NCI-H460 (cell line): Measurements from ENCODE around the gene NIN. TPM values are rescaled to one million over a fixed set of nuclear protein-coding genes. Genes with fewer than 3 reads are reported as not detected.

ENCODE experiments used
- DNase-seq: peaks from one replicate; pipeline ENCODE4 v3.0.0-alpha.2; 2016; ENCODE audit warnings: low read depth; ENCODE audit errors: extremely low read depth
- total RNA-seq: library from RNA; depleted of rRNA; stranded (reverse); fragments of >200 nt; shearing (Covaris generic); gene quantifications from 2 replicates; pipeline ENCODE4 v1.2.3, GENCODE V29; 2014

Gene NIN
- total RNA-seq, 1 experiment from 2014 or later, result 31.7 TPM

DNA sequence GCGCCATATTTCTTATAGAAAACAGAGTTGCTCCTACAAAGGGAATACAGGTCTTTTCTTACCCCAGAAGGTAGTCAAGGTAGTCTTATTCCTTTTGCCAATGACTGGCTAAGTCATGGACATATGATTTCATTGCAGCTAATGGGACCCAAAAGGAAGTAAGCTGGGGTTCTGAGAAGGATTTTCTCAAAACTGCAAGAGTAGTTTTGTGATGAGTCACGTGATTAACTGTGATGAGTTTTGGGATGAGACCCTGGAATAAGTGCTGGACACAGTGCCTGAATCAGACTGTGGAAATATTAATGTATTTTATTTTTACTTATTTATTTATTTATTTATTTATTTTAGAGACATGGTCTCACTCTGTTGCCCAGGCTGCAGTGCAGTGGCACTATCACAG is 13.4 kb upstream of the NIN start:
- DNase-seq, result no peak

DNA sequence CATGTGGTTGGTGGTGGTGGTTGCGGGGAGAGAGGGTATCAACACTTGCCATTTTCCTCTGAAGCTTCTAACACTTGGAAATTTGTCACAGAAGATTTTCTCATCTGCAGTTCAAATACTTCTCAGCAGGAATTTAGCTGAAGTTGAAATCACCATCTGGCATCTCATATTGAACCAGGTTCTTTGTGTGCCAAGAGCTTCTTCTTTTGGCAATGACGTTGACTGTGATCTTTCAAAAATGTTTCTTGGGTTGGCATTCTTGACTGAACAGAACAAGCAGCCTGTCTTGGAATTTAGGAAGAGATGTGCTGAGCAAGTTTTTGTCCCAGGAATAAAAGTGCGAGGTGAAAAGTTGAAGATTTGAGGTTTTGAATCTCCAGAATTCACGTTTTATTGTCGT is 8.7 kb upstream of the NIN start:
- no peak for DNase-seq

DNA sequence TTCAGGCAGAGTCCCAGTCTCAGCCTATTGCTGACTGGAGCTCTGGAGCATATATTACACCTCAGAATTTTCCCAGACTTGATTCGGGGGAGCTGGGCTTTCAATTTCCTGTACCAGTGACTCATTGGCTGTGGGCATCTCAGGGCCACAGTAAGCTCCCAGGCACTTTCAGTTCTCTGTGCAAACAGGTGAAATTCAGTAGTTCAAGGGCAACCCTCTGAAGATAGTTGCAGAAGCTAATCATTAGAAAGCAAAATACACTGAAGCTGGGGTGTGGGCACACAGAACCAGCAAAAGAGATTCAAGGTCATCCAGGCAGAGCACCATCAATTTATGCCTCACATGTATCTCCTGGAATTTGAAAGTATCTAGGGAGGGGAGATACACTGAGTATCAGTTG is 8.1 kb upstream of the NIN start:
- no peak for DNase-seq

DNA sequence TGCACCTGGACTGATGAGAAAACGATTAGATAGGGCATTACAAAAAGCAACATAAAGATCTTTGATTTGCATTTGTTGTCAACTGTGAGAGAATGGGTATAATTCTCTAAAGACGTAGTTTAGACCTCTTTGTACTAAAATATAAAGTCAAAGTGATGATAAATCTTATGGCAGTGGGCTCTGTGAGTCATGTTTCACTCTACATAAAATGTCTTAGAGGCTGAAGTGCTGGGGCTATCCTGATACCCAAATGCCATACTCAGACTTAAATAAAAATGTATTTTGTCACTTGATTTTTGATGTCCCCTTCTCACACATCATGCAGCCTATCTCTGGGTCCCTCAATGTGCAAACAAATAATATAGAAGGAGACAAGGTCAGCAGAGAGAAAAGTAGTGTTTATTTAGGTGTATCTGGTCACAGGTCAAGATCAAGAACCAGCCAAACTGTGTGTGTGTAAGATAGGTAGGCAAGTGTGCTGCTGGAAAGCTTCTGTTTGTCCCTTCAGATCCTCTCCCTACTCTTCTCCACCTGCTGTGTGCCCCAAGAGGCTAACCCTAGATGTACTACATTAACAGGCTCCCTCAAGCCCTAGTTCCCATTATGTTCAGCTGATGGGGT is 7.0 kb upstream of the NIN start:
- DNase-seq, result no peak

DNA sequence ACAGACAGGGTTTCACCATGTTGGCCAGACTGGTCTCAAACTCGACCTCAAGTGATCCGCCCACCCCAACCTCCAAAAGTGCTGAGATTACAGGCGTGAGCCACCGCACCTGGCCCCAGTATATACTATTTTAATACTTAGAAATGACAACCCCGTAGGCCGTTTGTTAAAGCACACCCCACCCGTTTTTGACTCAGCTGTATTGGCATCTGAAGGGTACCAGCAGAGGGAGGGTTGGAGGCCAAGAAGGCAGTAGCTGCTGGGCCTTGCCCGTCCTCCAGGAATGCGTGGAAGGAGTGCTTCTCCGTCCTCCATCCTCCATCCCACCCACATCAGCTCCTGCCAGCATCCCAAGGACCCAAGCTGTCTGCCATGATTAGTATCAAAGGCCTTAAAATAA is 6.3 kb upstream of the NIN start:
- no peak for DNase-seq

DNA sequence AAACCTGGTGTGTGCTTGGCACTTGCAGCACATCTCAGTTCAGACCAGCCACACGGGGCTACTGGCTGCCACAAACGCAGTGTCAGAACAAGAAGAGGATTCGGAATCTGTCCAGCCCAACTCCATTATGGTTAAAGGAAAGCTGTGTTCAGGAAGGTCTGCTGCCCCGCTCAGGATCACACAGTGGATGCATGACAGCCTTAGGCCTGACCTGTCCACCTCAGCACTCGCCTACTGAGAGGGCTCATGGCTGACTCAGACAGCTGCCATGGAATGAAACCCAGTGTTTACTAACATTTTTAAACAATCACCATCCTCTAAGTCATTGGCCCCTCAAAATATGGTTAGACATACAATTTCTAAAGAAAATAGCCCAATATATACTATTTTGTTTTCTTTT is 5.6 kb upstream of the NIN start:
- DNase-seq, result no peak

DNA sequence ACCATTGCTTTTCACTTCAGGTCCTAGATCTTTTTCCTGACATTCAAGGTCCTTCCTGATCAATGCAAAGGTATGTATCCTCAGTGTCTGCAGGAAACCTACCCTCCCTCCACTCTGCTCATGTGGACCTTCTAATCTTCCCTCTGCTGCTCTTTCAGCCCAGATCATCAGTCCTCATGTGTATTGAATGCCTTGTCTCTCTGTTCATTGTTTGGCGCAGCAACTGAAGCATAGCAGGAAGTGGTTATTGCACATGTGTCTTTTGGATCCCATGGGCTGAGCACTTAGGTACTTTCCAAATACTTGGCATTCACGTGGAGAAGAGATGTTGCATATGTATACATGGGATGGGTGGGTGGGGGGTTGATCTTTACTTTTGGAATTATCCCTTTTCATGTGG is 4.3 kb upstream of the NIN start:
- DNase-seq, result no peak

DNA sequence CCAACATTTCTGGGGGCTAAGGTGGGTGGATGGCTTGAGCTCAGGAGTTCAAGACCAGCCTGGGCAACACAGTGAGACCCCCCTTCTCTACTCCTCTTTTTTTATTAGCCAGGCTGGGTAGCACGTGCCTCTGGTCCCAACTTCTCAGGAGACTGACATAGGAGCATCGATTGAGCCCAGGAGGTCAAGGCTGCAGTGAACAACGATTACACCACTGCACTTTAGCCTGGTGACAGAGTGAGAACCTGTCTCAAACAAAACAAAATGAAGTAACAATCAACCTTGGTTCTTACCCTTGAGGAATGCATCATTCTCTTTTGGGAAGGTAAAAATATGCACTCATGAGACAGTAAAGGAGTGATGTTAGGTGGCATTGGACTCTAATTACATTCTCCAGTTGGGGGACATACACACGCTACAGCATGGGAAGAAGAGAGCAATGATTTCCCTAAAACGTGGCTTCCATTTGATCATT is 3.9 kb upstream of the NIN start:
- no peak for DNase-seq

DNA sequence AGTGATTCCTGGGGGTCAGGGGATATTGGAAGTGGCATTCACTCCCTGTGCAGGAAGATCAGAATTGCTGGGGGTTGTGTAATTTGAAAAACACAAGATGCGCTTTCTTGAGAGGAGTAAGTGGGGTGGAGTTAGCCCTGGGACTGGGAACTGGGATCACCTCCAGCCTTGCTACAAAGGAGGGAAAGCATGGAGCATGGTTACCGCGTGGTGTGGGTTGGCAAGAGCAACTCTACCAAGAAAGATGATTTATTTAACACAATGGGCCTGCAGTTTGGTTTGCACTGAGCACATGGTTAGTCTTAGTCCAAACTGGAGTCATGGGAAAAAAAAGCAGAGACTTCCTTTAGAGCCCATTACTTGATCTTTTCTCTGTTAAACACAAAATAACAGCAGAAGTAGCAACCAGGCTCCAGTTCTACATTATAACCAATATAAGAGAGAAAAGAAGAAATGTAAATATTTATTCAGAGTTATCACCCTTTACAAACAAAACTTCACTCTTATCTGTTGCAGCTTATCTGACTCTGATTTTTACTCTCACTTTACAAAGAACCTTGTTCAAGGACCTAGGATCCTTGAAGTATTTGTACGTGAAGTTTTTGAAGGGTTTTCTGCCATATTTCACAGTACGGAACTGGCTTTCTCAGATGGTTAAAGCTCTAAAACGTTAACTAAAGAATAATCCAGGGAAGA is 2.1 kb upstream of the NIN start:
- DNase-seq, result no peak

DNA sequence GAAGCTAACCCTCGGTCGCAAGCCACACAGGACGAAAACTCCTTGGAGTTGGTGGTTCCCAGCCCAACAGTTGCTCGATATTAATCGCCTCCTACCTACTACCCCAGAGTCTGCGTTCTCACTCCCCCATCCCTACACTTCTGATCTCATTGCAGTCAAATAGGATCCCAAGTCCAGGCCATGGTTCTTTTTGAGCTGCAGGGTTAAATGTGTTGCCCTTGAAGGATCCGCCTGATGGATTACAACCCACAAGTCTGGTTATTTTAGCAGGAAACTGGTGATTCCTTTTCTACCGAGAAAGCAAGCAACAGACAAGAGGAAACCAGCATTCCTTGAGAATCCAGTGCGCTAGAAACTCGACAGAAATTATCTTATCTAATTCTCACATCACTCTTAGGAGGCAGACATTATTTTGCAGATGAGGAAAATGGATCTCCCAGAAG is 785 bp upstream of the NIN start:
- DNase-seq, result no peak

DNA sequence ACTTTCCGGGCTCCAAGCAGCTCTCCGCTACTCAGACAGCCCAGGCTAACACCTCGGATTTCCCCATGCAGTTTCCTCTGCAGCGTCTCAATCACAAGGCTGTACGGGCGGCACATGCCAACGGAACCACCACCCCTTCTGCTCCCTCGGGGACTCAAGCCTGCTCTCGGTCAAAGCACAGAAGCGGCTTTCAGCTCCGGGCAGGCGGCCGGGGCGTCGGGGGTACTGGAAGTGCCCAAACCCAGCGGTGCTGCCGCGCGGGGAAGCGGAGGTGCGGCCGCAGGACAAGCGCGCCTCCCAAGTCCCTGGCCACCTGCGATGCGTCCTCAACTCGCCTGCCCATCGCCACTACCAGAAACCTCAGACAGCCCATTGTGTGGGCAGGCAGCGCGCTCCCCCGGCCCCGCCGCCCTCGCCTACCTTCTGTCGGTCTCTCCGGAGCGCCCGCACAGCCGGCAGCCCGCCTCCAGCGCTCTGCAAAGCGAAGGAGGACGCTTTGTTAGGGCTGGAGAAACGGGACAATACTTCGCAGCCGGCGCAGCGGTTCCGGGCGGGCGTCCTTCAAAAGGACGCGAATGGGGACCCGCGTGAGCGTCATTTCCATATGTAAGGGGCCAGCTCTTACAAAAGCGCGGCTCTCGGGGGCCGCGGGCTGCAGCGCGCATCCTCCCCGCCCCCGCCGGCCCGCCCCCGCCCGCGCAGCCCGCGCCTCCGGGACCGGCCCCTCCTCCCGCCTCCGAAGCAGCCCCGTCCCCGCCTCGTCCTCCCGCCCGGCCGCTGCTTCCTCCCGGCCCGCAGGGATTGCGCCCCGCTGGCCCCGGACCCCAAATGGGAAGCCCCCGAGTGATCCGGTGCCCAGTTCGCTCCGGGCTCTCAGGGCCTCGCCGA is 674 bp downstream of the NIN start:
- no peak for DNase-seq

DNA sequence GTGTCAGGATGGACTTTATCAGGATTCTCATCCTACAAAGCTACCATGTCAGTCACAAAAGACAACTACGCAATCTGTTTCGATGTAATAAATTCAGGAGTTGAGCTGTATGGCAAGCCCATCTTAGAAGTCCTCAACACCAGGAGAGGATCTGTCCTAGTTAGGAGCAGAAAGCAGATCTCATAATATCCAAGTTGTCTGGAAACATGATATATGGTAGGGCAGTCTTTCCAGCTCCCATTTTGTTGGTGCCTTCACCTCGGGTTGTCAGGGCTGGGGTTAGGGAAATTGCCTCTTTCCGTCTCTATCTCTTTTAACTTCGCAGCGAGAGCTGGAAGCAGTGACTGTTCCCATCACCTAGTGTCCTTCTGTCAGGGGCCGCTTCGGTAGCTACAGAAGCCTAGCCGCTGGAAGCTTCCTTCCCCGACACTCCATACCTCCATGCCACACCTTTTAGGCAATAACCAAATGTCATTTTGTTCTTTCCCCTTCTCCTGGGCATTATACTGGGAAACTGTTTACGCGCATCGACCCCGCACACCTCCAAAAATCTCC is 1.4 kb downstream of the NIN start:
- no peak for DNase-seq

DNA sequence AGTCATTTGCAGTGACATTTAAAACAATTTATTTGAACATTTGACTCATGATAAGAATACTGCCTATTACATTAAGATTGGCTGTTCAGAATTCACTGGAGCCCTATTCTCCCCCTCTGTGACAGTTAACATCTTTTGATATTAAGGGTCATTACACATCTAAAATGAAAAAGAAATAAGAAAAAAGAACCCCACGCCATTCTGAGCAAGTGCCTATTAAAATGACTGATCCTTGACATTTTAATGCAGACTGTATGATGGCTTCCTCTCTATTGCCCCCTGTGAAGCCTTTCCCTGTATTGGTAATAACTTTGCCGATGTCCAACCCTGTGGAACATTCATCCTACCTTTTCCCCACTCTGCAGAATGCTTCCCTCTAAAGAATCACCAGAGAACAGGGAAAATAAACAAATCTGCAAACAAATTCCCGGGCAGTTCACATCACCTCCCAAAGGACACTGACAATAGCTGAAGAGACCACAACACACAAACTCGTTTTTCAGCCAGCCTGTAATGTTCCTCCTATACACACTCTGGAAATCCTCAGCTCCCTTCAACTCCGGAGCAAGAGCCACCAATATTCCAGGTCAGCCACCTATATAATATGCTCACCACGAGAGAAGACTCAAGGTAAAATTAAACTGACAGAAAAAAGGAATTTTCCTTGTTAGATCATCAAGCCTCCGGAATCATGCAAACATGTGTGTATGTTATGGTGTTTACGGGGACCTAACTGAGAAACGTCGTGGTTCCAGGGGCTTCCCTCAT is 2.1 kb downstream of the NIN start:
- DNase-seq, result no peak

DNA sequence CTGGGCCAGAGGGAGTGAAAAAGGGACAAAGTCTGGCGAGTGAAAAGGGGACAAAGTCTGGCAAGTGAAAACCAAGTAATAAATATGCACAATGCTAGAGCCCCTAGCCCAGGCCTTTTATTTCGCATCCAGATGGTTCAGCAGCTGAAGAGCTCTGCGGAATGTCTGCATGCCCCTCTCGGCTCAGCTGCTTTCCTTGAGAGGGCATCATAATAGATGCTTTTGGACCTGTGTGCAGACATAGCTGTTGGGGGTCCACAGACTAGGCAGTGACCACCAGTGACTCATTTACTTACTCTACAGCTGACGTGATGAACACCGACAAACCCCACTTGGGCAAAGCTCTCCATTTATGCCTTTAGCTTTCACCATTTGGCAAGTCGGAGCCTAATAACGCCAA is 4.3 kb downstream of the NIN start:
- no peak for DNase-seq

DNA sequence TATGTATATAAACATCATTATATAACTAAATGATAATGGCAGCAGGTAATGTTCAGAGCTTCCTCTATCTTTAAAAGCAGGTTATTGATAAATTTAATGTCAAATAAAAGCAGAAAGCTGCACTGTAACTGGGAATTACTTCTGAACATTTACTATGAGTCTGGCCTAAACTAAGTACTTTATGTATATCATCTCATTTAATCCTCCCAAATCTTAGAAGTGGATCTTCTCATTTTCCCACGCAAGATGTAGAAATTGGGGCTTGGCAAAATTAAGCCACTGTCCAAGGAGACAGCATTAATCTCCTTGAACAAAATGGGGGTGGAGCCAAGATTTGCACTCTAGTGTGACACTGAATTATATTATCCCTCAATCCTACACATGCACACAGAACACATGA is 5.7 kb downstream of the NIN start:
- DNase-seq, result no peak

DNA sequence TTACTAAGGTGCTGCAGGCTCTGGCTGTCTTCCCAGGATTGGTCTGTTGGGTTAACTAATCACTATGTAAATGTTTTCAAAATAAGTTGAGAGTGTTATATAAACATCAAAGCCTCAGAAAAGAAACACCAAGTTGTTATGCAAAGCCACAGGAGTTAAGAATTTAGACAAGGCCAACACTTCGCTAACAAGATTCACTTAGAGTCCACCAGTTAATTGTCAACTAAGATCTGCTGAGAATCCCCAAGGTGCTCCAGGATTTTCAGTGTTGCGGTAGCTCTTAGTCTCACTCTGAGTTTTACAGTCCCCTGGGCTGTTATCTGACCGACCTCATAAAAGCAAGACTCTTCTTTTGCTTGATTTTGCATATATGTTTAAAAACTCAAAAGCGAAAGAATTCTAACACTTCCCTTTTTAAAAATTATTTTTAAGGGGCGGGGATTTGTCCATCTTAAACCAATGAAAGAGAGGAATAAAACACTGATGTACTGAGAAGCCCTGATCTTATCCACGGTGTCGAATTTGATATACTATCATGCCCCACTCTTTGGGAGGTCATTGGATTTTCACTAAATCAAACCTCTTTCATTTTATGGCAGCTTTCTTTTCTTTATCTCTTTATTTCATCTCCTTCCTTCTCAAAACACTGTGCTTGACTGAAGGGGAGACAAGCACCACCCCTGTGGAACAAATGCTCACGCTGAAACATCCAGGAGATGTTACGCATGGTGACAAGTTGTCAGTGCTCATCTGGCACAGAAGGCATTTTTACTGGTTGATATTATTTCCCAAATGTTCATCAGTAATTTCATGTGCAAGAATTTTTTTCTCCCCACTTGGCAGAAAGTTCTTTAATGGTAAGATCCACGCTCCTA is 7.0 kb downstream of the NIN start:
- no peak for DNase-seq

DNA sequence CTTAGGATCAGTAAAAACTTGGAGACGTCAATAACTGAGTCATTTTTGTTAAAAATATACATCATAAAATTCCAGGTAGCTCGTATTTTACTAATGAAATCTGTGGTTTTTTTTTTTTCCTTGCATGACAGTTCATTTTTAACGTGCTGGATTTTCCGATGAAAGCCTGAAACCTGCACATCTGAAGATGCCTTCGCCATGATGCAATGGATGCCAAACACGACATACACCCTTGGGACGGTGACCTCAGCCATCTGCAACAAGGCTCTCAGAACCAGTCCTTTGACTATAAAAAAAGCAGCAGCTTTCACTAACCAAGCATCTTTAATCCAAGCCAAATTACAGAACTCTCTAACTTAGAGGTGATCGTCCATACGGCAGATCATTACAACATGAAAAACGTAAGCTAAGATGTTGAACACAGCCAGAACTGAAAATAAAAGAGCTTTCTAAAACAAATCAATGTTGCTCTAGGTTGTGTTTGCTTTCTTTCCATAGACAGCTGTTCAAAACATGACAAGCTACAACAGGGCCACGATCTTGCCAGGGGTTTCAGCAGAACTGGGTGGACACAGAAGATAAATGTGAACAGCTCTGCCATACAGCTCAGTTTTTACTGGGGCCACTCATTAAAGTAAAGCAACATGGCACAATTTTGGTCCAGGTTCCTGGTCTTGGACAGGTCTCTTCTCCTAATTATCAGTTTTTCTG is 7.8 kb downstream of the NIN start:
- no peak for DNase-seq

DNA sequence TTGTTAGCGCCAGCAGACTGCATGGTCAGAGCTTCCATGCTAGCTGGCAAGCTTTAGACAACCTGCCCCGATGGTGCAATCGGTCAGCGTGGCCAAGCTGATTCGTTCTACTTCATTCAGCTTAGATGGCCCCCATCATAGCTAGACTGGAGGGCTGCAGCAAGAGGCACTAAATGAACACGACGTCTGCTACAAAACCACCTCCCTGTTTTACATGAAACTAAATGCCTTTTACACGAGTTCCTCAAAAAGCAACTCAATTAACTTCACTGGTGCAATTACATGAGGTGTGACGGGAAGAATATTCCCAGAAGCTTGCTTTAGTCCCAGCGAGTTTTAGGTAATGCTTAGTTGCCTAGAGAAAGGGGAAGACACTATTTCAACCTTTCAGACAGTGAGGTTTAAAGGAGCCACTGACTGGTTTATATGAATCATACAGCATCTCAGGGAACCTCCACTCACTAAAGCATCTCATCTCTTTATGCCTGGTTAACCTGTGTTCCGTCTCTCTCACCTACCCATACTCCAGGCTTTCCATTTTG is 8.4 kb downstream of the NIN start:
- DNase-seq, result no peak
